Neuronal stem cell (in vitro differentiated cells): ENCODE measurements around the gene SH3GLB1.

Experiments used
- DNase-seq: peaks from one replicate; pipeline ENCODE4 v3.0.0-alpha.2; 2013; ENCODE audit warnings: low spot score
- H2AFZ ChIP-seq: one replicate; pipeline ENCODE4 v1.6.1; 2013; ENCODE audit warnings: mild to moderate bottlenecking, low read length, inconsistent platforms
- H2AK5ac ChIP-seq: 2 replicates; pipeline ENCODE4 v1.6.1; 2013; ENCODE audit warnings: low read depth, mild to moderate bottlenecking, inconsistent platforms, low read length, moderate library complexity, mixed read lengths
- H2BK120ac ChIP-seq: 2 replicates; pipeline ENCODE4 v1.6.1; 2013; ENCODE audit warnings: low read depth, mild to moderate bottlenecking, inconsistent platforms, low read length, moderate library complexity, mixed read lengths
- H2BK12ac ChIP-seq: one replicate; pipeline ENCODE4 v1.6.1; 2013; ENCODE audit warnings: low read length, inconsistent platforms
- H2BK15ac ChIP-seq: 2 replicates; pipeline ENCODE4 v1.6.1; 2013; ENCODE audit warnings: mild to moderate bottlenecking, low read length, inconsistent platforms, mixed read lengths
- H2BK5ac ChIP-seq: one replicate; pipeline ENCODE4 v1.6.1; 2013; ENCODE audit warnings: inconsistent platforms, mild to moderate bottlenecking, low read length, moderate library complexity
- H3K14ac ChIP-seq: one replicate; pipeline ENCODE4 v1.6.1; 2013; ENCODE audit warnings: low read length, inconsistent platforms
- H3K18ac ChIP-seq: 2 replicates; pipeline ENCODE4 v1.6.1; 2013; ENCODE audit warnings: low read length, inconsistent platforms
- H3K23ac ChIP-seq: 2 replicates; pipeline ENCODE4 v1.6.1; 2013; ENCODE audit warnings: low read depth, mild to moderate bottlenecking, mixed read lengths, low read length, inconsistent platforms; ENCODE audit not compliant: poor library complexity
- H3K27ac ChIP-seq: replicated peaks from 3 replicates; pipeline ENCODE4 v1.5.1; 2013; ENCODE audit warnings: low read length, inconsistent platforms
- H3K27me3 ChIP-seq, 3 experiments: 2 replicates each; pipeline ENCODE4 v1.6.1; 2013; ENCODE audit warnings: low read length in 3 of 3, mild to moderate bottlenecking in 2 of 3, inconsistent platforms in 1 of 3, low read depth in 1 of 3, mixed read lengths in 1 of 3, moderate library complexity in 1 of 3; ENCODE audit not compliant: control insufficient read depth in 3 of 3, insufficient read depth in 3 of 3
- H3K36me3 ChIP-seq, 2 donors: replicated peaks in 1 of 2; 2 replicates each; pipeline ENCODE4 v1.6.1; 2013; ENCODE audit warnings: low read length in 2 of 2; ENCODE audit not compliant: control insufficient read depth in 2 of 2, insufficient read depth in 2 of 2
- H3K4ac ChIP-seq: 2 replicates; pipeline ENCODE4 v1.6.1; 2013; ENCODE audit warnings: inconsistent platforms, mild to moderate bottlenecking, low read length, moderate library complexity
- H3K4me1 ChIP-seq, 2 donors: 1 replicate in 1 of 2; 2 replicates in 1 of 2; pipeline ENCODE4 v1.6.1; 2013; ENCODE audit warnings: low read length in 2 of 2, low read depth in 1 of 2; ENCODE audit not compliant: control insufficient read depth in 2 of 2, insufficient read depth in 1 of 2
- H3K4me2 ChIP-seq: one replicate; pipeline ENCODE4 v1.6.1; 2013; ENCODE audit warnings: mild to moderate bottlenecking, low read length, inconsistent platforms; ENCODE audit not compliant: insufficient read depth, poor library complexity, severe bottlenecking
- H3K4me3 ChIP-seq, 2 donors: 2 replicates each; pipeline ENCODE4 v1.5.1; 2013; ENCODE audit warnings: low read length in 2 of 2, mild to moderate bottlenecking in 2 of 2, inconsistent platforms in 1 of 2, moderate library complexity in 1 of 2
- H3K79me1 ChIP-seq: one replicate; pipeline ENCODE4 v1.6.1; 2013; ENCODE audit warnings: low read depth, mild to moderate bottlenecking, inconsistent platforms, low read length, moderate library complexity
- H3K9ac ChIP-seq: one replicate; pipeline ENCODE4 v1.6.1; 2013; ENCODE audit warnings: mild to moderate bottlenecking, low read depth, low read length, inconsistent platforms; ENCODE audit not compliant: poor library complexity
- H3K9me3 ChIP-seq, 2 donors: replicated peaks in 1 of 2; 2 replicates each; pipeline versions ENCODE3 to v1.6.1; 2013; ENCODE audit warnings: low read length in 2 of 2, mild to moderate bottlenecking in 2 of 2, inconsistent platforms in 1 of 2, low read depth in 1 of 2, mixed read lengths in 1 of 2, moderate library complexity in 1 of 2; ENCODE audit not compliant: control insufficient read depth in 2 of 2, insufficient read depth in 1 of 2
- H4K8ac ChIP-seq: one replicate; pipeline ENCODE4 v1.6.1; 2013; ENCODE audit warnings: low read depth, mild to moderate bottlenecking, inconsistent platforms, low read length, moderate library complexity
- H4K91ac ChIP-seq: one replicate; pipeline ENCODE4 v1.6.1; 2013; ENCODE audit warnings: low read length, low read depth, mild to moderate bottlenecking, inconsistent platforms; ENCODE audit not compliant: poor library complexity
- WGBS, 2 donors: extraction: QIAGEN DNeasy Blood & Tissue Kit; methylation state at CpG; one replicate each; pipeline ENCODE4 v1.1.7; 2013; ENCODE audit warnings: missing lambda C conversion rate in 2 of 2, mixed read lengths in 1 of 2; ENCODE audit not compliant: insufficient read length in 2 of 2, insufficient replicate concordance in 1 of 2; ENCODE audit errors: extremely low coverage in 2 of 2; 5-methylcytosine and 5-hydroxymethylcytosine counted together

SH3GLB1 gene

DNA sequence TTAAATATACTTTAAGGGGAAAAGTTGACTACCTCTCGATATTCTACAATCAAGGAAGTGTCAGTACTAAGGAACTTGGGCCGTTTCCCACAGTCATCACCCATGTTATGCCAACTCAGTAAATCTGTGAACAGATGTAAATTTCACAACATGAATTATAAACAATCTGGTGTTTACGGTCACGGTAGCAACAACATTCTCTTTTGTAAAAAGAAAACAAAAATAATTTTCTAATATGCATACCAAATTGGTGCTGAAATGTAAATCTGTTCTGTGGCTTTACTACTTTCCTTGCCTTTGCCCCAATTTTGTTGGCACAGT is 1.2 kb downstream of the SH3GLB1 start:
- Histone ChIP-seq H3K9ac (no peak overlapping the region), H3K23ac (no peak overlapping the region), H3K4ac (no peak overlapping the region), H3K18ac (no peak overlapping the region), H2BK120ac (no peak overlapping the region), H3K36me3 (peaks cover 0 to 25% of the 10 kb centered on the region in 2 donors), H3K14ac (no peak overlapping the region), H4K91ac (no peak overlapping the region), H3K27ac (no peak overlapping the region), H2AK5ac (no peak overlapping the region), H2BK5ac (no peak overlapping the region), H3K79me1 (peaks cover 1% of the 10 kb centered on the region), H2BK12ac (no peak overlapping the region), H3K4me1 (peaks cover 0 to 3% of the 10 kb centered on the region in 2 donors), H3K4me2 (peak overlapping the region; percentile 55), H4K8ac (no peak overlapping the region), H2AFZ (peak overlapping the region; percentile 89), H3K4me3 (peak overlapping the region; percentile 92 to 96), H3K27me3 (no peaks in the 10 kb centered on the region), H2BK15ac (no peak overlapping the region), H3K9me3 (no peaks in the 10 kb centered on the region)
- WGBS, 2 donors, result no CpG with 5 or more reads among the region's 4 CpGs
- DNase-seq, result no peak

DNA sequence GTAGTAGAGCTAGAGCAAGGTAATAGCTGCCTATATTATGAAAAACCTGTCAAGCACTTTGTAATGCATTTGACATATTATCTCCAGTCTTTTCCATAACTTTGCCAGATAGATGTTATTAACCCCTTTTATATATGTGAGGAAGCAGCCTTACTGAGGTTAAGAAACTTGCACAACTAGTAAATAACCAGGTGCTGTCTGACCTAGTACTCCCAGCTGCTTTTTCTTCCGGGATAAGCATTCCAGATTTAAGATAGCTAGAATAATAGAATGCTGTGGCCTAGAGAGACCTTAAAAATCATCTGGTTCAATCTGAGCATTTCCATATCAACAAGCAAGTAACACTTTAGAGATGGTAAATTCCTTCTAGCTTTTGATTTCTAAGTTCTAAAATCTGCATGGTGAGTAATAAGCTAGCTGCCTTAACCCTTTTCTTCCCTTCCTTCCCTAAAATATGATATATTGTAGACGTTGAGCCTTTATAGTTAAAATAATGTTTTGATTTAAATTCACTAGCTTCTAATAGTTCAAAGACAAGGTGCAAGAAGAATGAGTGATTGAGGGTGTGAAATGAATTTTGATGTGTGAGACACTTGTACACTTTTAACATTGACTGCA is 1.8 kb downstream of the SH3GLB1 start:
- Histone ChIP-seq H2BK5ac (no peak overlapping the region), H3K4me1 (peaks cover 0 to 3% of the 10 kb centered on the region in 2 donors), H3K79me1 (peaks cover 1% of the 10 kb centered on the region), H4K8ac (no peak overlapping the region), H3K18ac (no peak overlapping the region), H2AFZ (no peak overlapping the region), H3K23ac (no peak overlapping the region), H2BK15ac (no peak overlapping the region), H3K4ac (no peak overlapping the region), H4K91ac (no peak overlapping the region), H3K4me3 (peak overlapping the region in 1 of 2 donors; percentile 92), H3K9me3 (no peaks in the 10 kb centered on the region), H3K9ac (no peak overlapping the region), H3K36me3 (peaks cover 0 to 25% of the 10 kb centered on the region in 2 donors), H2BK12ac (no peak overlapping the region), H3K4me2 (peak overlapping the region; percentile 21), H2BK120ac (no peak overlapping the region), H3K27me3 (no peaks in the 10 kb centered on the region), H3K14ac (no peak overlapping the region), H3K27ac (no peak overlapping the region), H2AK5ac (no peak overlapping the region)
- no CpG with 5 or more reads among the region's 2 CpGs for WGBS, 2 donors
- DNase-seq, result no peak

DNA sequence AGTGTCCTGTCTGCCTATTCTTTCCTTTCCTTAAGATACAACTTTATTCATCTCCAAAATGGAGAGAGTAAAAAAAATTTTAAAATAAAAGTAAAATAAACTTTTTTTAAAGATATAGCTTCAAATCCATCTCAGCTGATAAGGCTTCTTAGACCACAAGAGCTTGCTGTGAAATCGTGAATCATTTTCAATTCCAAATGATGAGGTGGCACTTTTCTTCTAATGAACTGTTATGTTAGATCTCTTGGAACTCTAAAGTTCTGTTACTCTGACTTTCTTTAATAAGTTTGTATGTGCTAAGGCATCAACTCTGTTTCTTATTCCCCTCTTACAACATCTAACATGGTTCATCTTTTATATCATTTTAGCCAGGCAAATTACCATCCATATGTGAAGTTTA is 4.5 kb downstream of the SH3GLB1 start:
- Histone ChIP-seq H2BK15ac (no peak overlapping the region), H3K9ac (no peak overlapping the region), H4K8ac (no peak overlapping the region), H2AK5ac (no peak overlapping the region), H3K4ac (no peak overlapping the region), H4K91ac (no peak overlapping the region), H3K27ac (no peak overlapping the region), H2AFZ (no peak overlapping the region), H3K14ac (no peak overlapping the region), H3K4me1 (no peaks in the 10 kb centered on the region), H3K18ac (no peak overlapping the region), H3K36me3 (peaks cover 0 to 25% of the 10 kb centered on the region in 2 donors), H3K27me3 (no peaks in the 10 kb centered on the region), H3K9me3 (no peaks in the 10 kb centered on the region), H3K4me3 (no peak overlapping the region), H3K23ac (no peak overlapping the region), H3K79me1 (peaks cover 1% of the 10 kb centered on the region), H3K4me2 (no peak overlapping the region), H2BK120ac (no peak overlapping the region), H2BK12ac (no peak overlapping the region), H2BK5ac (no peak overlapping the region)
- no CpG with 5 or more reads among the region's 1 CpG for WGBS, 2 donors
- DNase-seq, result no peak

DNA sequence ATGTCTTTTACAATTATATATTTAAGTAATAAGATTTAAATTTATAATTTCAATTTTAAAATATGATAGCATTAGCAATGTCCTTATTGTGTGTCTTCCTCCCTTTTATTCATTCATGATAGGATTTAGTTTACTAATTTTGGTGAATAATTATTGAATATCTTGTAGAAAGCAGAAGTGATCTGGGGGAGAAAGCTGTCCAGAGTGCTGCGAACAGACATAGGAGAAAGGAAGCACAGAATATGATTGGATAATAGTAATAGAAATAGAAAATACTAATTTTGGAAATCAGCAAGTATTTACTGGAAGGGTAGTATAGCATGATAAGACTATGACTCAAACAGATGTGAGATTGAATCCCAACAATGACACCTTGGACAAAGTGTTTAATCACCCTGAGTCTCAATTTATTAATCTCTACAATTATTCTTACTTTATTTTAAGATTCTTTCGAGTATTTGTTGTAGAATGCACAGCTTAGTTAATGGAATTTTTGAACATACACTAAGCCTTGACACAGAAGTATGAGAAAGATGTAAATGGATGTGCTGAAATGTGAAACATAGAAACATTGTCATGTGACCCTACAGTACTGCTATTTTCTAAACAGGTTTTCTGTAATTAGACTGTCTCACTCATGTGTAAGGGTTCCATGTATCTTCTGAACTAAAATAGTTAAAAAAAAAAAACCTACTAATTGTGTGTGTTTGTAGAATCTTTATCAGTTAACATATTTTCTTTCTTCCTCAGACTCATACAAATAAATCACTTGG is 7.9 kb downstream of the SH3GLB1 start:
- H2BK120ac ChIP-seq, result no peak overlapping the region
- no peak overlapping the region for H4K91ac ChIP-seq
- no peak overlapping the region for H3K27ac ChIP-seq
- no peak overlapping the region for H3K4me3 ChIP-seq
- no peak overlapping the region for H3K14ac ChIP-seq
- no peak for DNase-seq
- H3K4me1 ChIP-seq, result no peaks in the 10 kb centered on the region
- H3K9ac ChIP-seq, result no peak overlapping the region
- no peak overlapping the region for H3K4me2 ChIP-seq
- no peak overlapping the region for H2BK15ac ChIP-seq
- H4K8ac ChIP-seq, result no peak overlapping the region
- H3K27me3 ChIP-seq, result no peaks in the 10 kb centered on the region
- H2BK5ac ChIP-seq, result no peak overlapping the region
- no peak overlapping the region for H3K4ac ChIP-seq
- H3K18ac ChIP-seq, result no peak overlapping the region
- H3K23ac ChIP-seq, result no peak overlapping the region
- peaks cover 0 to 43% of the 10 kb centered on the region in 2 donors for H3K36me3 ChIP-seq
- H2AFZ ChIP-seq, result no peak overlapping the region
- H2AK5ac ChIP-seq, result no peak overlapping the region
- no peak overlapping the region for H2BK12ac ChIP-seq
- H3K9me3 ChIP-seq, result no peaks in the 10 kb centered on the region
- WGBS, 2 donors, result no CpG with 5 or more reads among the region's 2 CpGs
- peaks cover 1% of the 10 kb centered on the region for H3K79me1 ChIP-seq
